DOHH2 (cell line): ENCODE results near the gene SUGCT.

Experiments used
- H3F3A ChIP-seq: fragments of 200-600 bp; sonication (generic), shearing (Covaris generic); 2 replicates; pipeline ENCODE4 v1.6.0; 2016; ENCODE audit warnings: antibody characterized with exemption, mild to moderate bottlenecking; ENCODE audit not compliant: control insufficient read depth, insufficient read depth
- H3K27ac ChIP-seq: fragments of 200-600 bp; sonication (generic); 2 replicates; pipeline ENCODE4 v1.5.1; 2014; ENCODE audit warnings: low read depth, mild to moderate bottlenecking, low read length, moderate library complexity
- H3K27me3 ChIP-seq: fragments of 200-600 bp; sonication (generic); 2 replicates; pipeline ENCODE4 v1.6.1; 2014; ENCODE audit warnings: mild to moderate bottlenecking, low read length, mixed read lengths; ENCODE audit not compliant: control insufficient read depth
- H3K36me3 ChIP-seq: fragments of 200-600 bp; sonication (generic); 2 replicates; pipeline ENCODE4 v1.6.1; 2014; ENCODE audit warnings: mild to moderate bottlenecking, low read length, moderate library complexity, mixed read lengths; ENCODE audit not compliant: control insufficient read depth
- H3K4me1 ChIP-seq: fragments of 200-600 bp; sonication (generic); 2 replicates; pipeline ENCODE4 v1.6.1; 2014; ENCODE audit warnings: mild to moderate bottlenecking, low read length, mixed read lengths; ENCODE audit not compliant: control insufficient read depth
- H3K4me2 ChIP-seq: fragments of 200-600 bp; sonication (generic); 2 replicates; pipeline ENCODE4 v1.6.0; 2014; ENCODE audit warnings: mild to moderate bottlenecking, low read length, moderate library complexity
- H3K4me3 ChIP-seq: fragments of 200-600 bp; sonication (generic); 2 replicates; pipeline ENCODE4 v1.5.1; 2014; ENCODE audit warnings: mild to moderate bottlenecking, low read length, mixed read lengths
- H3K79me2 ChIP-seq: fragments of 200-600 bp; sonication (generic); 2 replicates; pipeline ENCODE4 v1.6.1; 2014; ENCODE audit warnings: mild to moderate bottlenecking, low read length, mixed read lengths; ENCODE audit not compliant: control insufficient read depth
- H3K9me2 ChIP-seq: fragments of 200-600 bp; sonication (generic); replicated peaks from 2 replicates; pipeline ENCODE4 v1.6.1; 2014; ENCODE audit warnings: mild to moderate bottlenecking, low read length, mixed read lengths; ENCODE audit not compliant: control insufficient read depth
- H3K9me3 ChIP-seq: fragments of 200-600 bp; sonication (generic); 2 replicates; pipeline ENCODE4 v1.6.1; 2014; ENCODE audit warnings: antibody characterized with exemption, low read length, mixed read lengths; ENCODE audit not compliant: control insufficient read depth, insufficient read depth
- H4K20me1 ChIP-seq: fragments of 200-600 bp; sonication (generic); 2 replicates; pipeline ENCODE4 v1.6.0; 2014; ENCODE audit warnings: low read depth, mild to moderate bottlenecking, antibody characterized with exemption, low read length, moderate library complexity; ENCODE audit not compliant: control insufficient read depth, insufficient read depth
- EZH2phosphoT487 ChIP-seq: fragments of 200-600 bp; sonication (generic); IDR thresholded peaks from 2 replicates; pipeline ENCODE4 v1.6.1; 2017; ENCODE audit warnings: borderline replicate concordance, mild to moderate bottlenecking, antibody characterized with exemption, low read length, moderate library complexity, mixed read lengths
- TF ChIP-seq, protein P1 (sequence below): fragments of 200-600 bp; sonication (generic); IDR thresholded peaks from one replicate; pipeline ENCODE4 v1.5.1; 2014; ENCODE audit warnings: antibody characterized with exemption, mild to moderate bottlenecking, low read depth, low read length; ENCODE audit not compliant: poor library complexity, severe bottlenecking

Gene SUGCT

DNA sequence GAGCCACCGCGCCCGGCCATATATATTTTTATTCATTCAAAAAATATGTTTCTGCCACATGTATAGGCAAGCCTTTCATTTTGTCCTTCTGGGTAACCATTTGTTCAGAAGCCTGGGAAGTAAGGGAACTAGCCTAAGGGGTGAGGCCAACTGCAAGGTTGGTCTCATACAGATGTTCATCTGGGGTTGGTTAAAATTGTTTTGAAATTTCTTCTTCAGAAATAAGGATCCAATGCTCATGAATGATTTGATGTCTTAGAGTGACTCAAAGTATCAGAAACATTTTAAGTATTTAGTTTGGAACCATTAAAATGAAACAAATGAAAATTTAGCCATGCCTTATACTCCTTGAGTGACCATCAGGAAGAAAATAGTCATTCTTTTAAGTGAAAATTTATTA, 397.2 kb downstream of the SUGCT start:
- Histone ChIP-seq H3K9me3 (no peaks in the 10 kb centered on the region; the same call in 1 of the 2 replicates), H3F3A (no peaks in the 10 kb centered on the region), H3K27ac (no peak overlapping the region), H3K36me3 (no peaks in the 10 kb centered on the region), H3K4me1 (no peaks in the 10 kb centered on the region), H4K20me1 (no peaks in the 10 kb centered on the region), H3K9me2 (no peaks in the 10 kb centered on the region), H3K4me3 (no peak overlapping the region), H3K79me2 (no peaks in the 10 kb centered on the region), H3K27me3 (0 out of 2 replicates have a peak, but pooled peaks cover 2% of the 10 kb centered on the region), H3K4me2 (no peak overlapping the region)
- no peak for TF ChIP-seq EZH2phosphoT487
- TF ChIP-seq, protein P1, sequence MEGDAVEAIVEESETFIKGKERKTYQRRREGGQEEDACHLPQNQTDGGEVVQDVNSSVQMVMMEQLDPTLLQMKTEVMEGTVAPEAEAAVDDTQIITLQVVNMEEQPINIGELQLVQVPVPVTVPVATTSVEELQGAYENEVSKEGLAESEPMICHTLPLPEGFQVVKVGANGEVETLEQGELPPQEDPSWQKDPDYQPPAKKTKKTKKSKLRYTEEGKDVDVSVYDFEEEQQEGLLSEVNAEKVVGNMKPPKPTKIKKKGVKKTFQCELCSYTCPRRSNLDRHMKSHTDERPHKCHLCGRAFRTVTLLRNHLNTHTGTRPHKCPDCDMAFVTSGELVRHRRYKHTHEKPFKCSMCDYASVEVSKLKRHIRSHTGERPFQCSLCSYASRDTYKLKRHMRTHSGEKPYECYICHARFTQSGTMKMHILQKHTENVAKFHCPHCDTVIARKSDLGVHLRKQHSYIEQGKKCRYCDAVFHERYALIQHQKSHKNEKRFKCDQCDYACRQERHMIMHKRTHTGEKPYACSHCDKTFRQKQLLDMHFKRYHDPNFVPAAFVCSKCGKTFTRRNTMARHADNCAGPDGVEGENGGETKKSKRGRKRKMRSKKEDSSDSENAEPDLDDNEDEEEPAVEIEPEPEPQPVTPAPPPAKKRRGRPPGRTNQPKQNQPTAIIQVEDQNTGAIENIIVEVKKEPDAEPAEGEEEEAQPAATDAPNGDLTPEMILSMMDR, result no peak

DNA sequence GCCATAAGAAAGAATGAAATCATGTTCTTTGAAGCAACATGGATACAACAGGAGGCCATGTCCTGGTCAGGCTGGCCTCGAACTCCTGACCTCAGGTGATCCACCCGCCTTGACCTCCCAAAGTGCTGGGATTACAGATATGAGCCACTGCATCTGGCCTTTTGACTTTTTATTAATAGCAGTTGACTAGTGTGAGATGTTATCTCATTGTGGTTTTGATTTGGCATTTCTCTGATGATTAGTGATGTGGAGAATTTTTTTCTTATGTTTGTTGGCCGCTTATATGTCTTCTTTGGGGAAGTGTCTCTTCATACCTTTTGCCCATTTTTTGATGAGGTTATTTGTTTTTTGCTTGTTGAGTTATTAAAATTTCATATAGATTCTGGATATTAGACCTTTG, 400.9 kb downstream of the SUGCT start:
- Histone ChIP-seq H3K79me2 (no peaks in the 10 kb centered on the region), H3K36me3 (no peaks in the 10 kb centered on the region), H3K4me3 (no peak overlapping the region), H3K4me1 (no peaks in the 10 kb centered on the region), H3K4me2 (no peak overlapping the region), H3K9me3 (no peaks in the 10 kb centered on the region), H3K27ac (no peak overlapping the region), H4K20me1 (no peaks in the 10 kb centered on the region), H3K9me2 (no peaks in the 10 kb centered on the region), H3F3A (no peaks in the 10 kb centered on the region), H3K27me3 (no peaks in the 10 kb centered on the region)
- TF ChIP-seq, protein P1, result no peak
- TF ChIP-seq EZH2phosphoT487, result no peak

DNA sequence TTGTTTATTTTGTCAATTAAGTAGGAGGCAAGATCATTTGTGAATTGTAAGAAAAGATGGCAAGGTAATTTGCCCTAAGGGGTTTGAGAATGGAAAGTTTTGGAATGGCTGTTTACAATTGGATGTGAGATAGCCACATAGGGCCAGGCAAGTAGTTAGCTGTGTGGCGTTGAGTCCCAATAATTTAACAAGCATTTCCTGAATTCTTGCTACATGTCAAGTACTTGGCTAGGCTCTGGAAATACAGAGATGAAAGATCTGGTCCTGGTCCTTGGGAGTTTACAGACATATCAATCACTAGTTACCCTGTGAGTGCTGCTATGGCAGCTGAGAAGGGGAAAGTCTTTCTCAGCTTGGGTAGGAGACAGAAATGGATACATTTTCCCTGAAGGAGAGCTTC, 401.6 kb downstream of the SUGCT start:
- H3K79me2 ChIP-seq, result no peaks in the 10 kb centered on the region
- H3F3A ChIP-seq, result no peaks in the 10 kb centered on the region
- H3K36me3 ChIP-seq, result no peaks in the 10 kb centered on the region
- no peak overlapping the region for H3K27ac ChIP-seq
- TF ChIP-seq, protein P1, result no peak
- TF ChIP-seq EZH2phosphoT487, result no peak
- no peaks in the 10 kb centered on the region for H4K20me1 ChIP-seq
- H3K4me3 ChIP-seq, result no peak overlapping the region
- no peaks in the 10 kb centered on the region for H3K4me1 ChIP-seq
- no peaks in the 10 kb centered on the region for H3K9me2 ChIP-seq
- H3K9me3 ChIP-seq, result no peaks in the 10 kb centered on the region
- no peaks in the 10 kb centered on the region for H3K27me3 ChIP-seq
- H3K4me2 ChIP-seq, result no peak overlapping the region

DNA sequence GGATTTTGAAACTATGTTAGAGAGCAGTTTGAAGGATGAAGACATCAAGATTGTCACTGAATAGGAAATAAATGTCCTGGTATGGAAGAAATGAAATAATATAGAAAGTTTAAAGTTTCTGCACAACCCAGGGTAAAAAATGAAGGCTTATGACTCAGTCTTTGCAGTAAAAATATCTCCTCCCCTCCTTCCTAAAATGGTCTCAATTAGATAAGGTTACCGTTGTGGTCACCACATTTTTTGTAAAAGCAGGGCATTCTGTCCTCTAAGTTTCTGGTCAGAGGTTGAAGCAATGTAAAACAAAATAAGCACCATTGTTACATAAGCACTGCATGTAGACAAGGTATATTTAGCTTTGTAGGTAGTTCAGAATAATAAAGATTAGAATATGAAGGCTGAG, 403.5 kb downstream of the SUGCT start:
- Histone ChIP-seq H3K4me2 (no peak overlapping the region), H3K9me2 (no peaks in the 10 kb centered on the region), H3K36me3 (no peaks in the 10 kb centered on the region), H3K4me3 (no peak overlapping the region), H3K27me3 (no peaks in the 10 kb centered on the region), H4K20me1 (no peaks in the 10 kb centered on the region), H3K9me3 (no peaks in the 10 kb centered on the region), H3F3A (no peaks in the 10 kb centered on the region), H3K79me2 (no peaks in the 10 kb centered on the region), H3K27ac (no peak overlapping the region), H3K4me1 (no peaks in the 10 kb centered on the region)
- TF ChIP-seq, protein P1, result no peak
- TF ChIP-seq EZH2phosphoT487, result no peak
